ENCODE measurements around the gene ACOX3. TPM values are rescaled to one million over a fixed set of nuclear protein-coding genes. Genes with fewer than 3 reads are reported as not detected.

ACOX3 gene
- total RNA-seq, 2 experiments from 2014 or later: 24.2 to 27.8 TPM

DNA sequence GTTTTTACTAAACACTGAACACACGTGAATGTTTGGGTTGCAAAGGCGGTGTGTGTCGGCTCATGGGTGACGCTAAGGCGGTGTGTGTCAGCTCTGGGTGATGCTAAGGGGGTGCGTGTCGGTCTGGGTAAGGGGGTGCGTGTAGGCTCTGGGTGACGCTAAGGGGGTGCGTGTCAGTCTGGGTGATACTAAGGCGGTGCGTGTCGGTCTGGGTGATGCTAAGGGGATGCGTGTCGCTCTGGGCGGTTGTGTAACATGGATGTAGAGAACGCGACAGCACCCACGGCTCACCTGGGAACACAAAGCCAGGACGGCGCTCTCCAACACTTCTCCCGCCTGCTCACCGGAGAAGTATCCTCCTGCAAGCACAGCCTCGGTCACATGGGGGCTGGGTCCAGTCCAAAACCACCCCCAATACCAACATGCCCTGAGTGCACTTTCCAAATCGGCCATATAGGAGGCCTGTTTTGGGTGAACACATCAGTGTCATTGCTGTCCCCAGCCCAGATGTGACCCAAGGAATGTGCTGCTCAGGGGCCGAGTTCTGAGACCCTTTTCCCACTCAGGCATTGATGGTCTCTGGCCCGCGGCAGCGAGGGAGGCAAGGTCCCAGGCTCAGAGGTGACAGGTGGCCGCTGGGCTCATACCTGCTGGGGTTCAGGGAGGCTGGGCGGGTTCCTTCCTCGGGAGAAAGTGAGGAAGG, 67.1 kb downstream of the ACOX3 start:
- intact Hi-C loops (cut with micrococcal nuclease): no loop called here
- POLR2A ChIA-PET: no interaction called here
- H3K27me3 Mint-ChIP-seq: no peaks in the 10 kb centered on the region
- peaks cover 1% of the 10 kb centered on the region for H3K36me3 Mint-ChIP-seq (ENCODE audit: low read depth)
- TF ChIP-seq, protein P1, sequence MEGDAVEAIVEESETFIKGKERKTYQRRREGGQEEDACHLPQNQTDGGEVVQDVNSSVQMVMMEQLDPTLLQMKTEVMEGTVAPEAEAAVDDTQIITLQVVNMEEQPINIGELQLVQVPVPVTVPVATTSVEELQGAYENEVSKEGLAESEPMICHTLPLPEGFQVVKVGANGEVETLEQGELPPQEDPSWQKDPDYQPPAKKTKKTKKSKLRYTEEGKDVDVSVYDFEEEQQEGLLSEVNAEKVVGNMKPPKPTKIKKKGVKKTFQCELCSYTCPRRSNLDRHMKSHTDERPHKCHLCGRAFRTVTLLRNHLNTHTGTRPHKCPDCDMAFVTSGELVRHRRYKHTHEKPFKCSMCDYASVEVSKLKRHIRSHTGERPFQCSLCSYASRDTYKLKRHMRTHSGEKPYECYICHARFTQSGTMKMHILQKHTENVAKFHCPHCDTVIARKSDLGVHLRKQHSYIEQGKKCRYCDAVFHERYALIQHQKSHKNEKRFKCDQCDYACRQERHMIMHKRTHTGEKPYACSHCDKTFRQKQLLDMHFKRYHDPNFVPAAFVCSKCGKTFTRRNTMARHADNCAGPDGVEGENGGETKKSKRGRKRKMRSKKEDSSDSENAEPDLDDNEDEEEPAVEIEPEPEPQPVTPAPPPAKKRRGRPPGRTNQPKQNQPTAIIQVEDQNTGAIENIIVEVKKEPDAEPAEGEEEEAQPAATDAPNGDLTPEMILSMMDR (IDR thresholded peaks at IDR 0.05): no peak
- H3K9me3 Mint-ChIP-seq: no peaks in the 10 kb centered on the region
- no peak overlapping the region for H3K4me3 Mint-ChIP-seq
- CTCF ChIA-PET: no interaction called here
- DNase-seq (no peak), ATAC-seq (no peak)
- H3K4me1 Mint-ChIP-seq (ENCODE audit: low read depth): no peaks in the 10 kb centered on the region
- H3K27ac Mint-ChIP-seq: no peak overlapping the region

- TF ChIP-seq, protein P1 (IDR thresholded peaks at IDR 0.05): no peak
- ChIA-PET CTCF (no interaction called here), POLR2A (no interaction called here)
- intact Hi-C loops (cut with micrococcal nuclease): no loop called here
- ATAC-seq (no peak), DNase-seq (no peak)
- no peaks in the 10 kb centered on the region for H3K9me3 Mint-ChIP-seq
- H3K4me1 Mint-ChIP-seq (ENCODE audit: low read depth): no peaks in the 10 kb centered on the region
- H3K4me3 Mint-ChIP-seq: no peak overlapping the region
- no peaks in the 10 kb centered on the region for H3K27me3 Mint-ChIP-seq
- peaks cover 1% of the 10 kb centered on the region for H3K36me3 Mint-ChIP-seq (ENCODE audit: low read depth)
- H3K27ac Mint-ChIP-seq: no peak overlapping the region
Observed at GRCh38 chr4:8372506-8372905, 68.0 kb downstream of the ACOX3 start.

- POLR2A ChIA-PET: no interaction called here
- ATAC-seq (no peak), DNase-seq (no peak)
- Mint-ChIP-seq H3K9me3 (no peaks in the 10 kb centered on the region), H3K4me3 (no peak overlapping the region), H3K27ac (no peak overlapping the region), H3K27me3 (no peaks in the 10 kb centered on the region), H3K4me1 (ENCODE audit: low read depth) (no peaks in the 10 kb centered on the region), H3K36me3 (ENCODE audit: low read depth) (peaks cover 1% of the 10 kb centered on the region)
- CTCF ChIA-PET: no interaction called here
- TF ChIP-seq, protein P1 (IDR thresholded peaks at IDR 0.05): no peak
- intact Hi-C loops (cut with micrococcal nuclease): no loop called here
Observed at GRCh38 chr4:8371596-8371995, 68.9 kb downstream of the ACOX3 start.

DNA sequence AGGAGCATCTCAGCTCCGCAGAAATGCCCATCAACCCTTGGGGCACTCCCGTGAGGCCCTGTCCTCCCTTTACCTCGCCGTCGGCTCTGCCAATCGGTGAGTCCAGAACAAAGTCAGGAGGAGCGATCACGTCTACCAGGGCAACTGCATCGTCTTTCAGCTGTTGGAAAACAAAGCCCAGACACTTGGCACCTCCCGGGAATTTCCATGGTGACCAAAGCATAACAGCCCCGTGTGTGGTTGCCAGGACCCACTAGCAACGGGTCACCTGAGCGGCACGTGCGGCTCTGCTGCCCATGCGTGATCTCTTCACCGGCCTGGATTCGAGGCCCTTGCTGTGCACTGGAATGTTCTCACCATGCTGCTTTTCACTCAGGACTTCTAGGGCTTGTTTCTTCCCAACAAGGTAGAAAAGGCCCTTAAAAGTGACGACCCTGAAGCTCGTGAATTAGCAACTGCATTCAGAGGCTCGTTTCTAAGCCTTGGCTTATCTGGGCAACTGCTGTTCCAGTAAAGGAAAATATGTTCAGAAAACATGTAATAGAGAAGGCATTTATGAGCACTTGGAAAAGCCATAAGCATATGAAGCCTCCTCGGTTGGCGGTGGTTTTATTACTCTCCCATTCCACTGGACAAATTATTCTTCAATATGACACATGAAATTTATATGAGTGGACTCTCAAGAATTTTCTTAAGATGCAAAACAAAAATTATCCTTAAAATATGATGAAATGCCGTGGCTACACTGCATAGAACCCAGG, 69.5 kb downstream of the ACOX3 start:
- Mint-ChIP-seq H3K36me3 (ENCODE audit: low read depth) (peaks cover 1% of the 10 kb centered on the region), H3K27ac (no peak overlapping the region), H3K4me3 (no peak overlapping the region), H3K9me3 (no peaks in the 10 kb centered on the region), H3K27me3 (no peaks in the 10 kb centered on the region), H3K4me1 (ENCODE audit: low read depth) (no peaks in the 10 kb centered on the region)
- TF ChIP-seq, protein P1 (IDR thresholded peaks at IDR 0.05): no peak
- ATAC-seq: no peak
- ChIA-PET POLR2A (no interaction called here), CTCF (no interaction called here)
- no peak for DNase-seq
- intact Hi-C loops (cut with micrococcal nuclease): no loop called here

DNA sequence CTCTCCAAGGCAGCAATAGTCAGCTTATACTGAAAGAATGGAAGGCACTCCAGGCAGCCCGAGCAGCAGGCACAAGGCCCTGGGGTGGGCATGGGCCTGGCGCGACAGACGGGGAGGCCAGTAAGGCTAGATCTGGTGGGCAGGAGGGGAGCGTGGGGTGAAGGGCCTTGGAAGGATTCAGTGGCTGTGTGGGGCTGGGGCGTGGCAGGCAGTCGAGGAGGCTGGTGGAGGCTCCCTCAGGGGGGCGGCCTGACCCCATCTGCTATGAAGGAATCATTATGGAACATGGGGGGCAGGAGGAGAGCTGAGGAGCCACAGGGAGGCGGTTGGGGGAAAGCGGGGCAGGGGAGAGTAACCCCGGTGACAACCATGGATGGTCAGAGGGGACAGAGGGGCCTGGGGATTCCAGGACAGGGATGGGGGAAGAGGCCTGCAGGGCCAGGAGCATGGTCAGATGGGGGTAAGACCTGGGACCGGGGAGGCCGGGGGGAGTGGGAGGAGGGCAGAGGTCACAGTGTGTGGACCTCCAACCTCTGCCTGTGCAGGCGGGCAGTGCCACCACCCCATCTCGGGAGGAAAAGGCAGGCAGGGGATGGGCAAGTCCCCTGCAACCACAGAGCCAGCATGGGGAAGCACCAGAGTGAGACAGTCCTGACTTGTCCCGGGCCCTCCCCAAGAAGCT, 70.3 kb downstream of the ACOX3 start:
- DNase-seq: no peak
- H3K4me3 Mint-ChIP-seq: no peak overlapping the region
- POLR2A ChIA-PET: no interaction called here
- intact Hi-C loops (cut with micrococcal nuclease): no loop called here
- H3K27me3 Mint-ChIP-seq: no peaks in the 10 kb centered on the region
- H3K27ac Mint-ChIP-seq: no peak overlapping the region
- CTCF ChIA-PET: no interaction called here
- H3K9me3 Mint-ChIP-seq: no peaks in the 10 kb centered on the region
- no peak for ATAC-seq
- peaks cover 1% of the 10 kb centered on the region for H3K36me3 Mint-ChIP-seq (ENCODE audit: low read depth)
- no peaks in the 10 kb centered on the region for H3K4me1 Mint-ChIP-seq (ENCODE audit: low read depth)
- TF ChIP-seq, protein P1 (IDR thresholded peaks at IDR 0.05): no peak

All from activated CD8-positive, alpha-beta T cell treated with anti-CD3 and anti-CD28 coated beads for 36 hours (primary cell).